ENCODE data around the gene FOXL1.

The FOXL1 gene

GRCh38 chr16:86608301-86608747 is 30.0 kb downstream of the FOXL1 start:
- no peak for DNase-seq

GRCh38 chr16:86609115-86609514 is 30.8 kb downstream of the FOXL1 start:
- no peak for DNase-seq

DNA sequence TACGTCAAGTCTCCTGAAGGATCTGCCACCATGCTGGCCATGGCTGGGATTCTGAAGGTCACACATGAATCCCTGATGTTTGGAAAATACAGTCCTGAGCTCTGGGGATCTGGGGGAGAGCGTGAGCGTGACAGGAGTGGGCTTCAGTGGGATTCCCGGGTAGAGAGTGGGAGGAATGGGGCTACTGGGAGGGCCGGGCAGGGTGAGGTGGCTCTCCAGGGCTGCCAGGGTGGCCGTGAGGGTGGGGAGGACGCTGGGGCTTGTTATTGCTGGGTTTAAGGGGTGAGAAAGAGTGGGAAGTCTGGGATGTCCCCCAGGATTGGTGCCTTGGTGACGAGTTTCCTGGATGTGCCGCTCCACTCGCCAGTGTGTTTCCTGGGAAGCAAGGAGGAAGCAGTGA is 31.3 kb downstream of the FOXL1 start:
- no peak for DNase-seq

GRCh38 chr16:86610779-86611524 is 32.6 kb downstream of the FOXL1 start:
- no peak for DNase-seq

- DNase-seq: no peak
Observed at GRCh38 chr16:86611525-86611855, 33.1 kb downstream of the FOXL1 start.

DNA sequence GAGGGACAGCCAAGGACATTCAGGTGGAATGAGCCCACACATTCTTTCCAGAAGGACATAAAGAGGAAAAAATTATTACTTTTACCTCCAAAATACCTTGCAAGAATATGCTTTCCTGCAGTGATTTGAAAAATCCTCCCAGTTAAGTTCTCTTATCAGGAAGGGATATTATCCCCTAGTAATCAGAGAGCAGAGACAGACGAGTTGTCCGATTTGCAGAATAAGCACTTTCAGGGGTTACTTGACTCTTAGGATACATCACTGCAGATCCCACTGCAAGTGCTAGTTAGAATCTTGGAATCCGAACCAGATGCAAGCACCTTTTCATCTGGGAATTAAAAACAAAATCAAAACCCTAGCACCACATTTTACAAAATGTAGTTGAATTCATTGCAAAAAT is 33.6 kb downstream of the FOXL1 start:
- no peak for DNase-seq

- DNase-seq: no peak
Observed at GRCh38 chr16:86614699-86615098, 36.4 kb downstream of the FOXL1 start.

DNA sequence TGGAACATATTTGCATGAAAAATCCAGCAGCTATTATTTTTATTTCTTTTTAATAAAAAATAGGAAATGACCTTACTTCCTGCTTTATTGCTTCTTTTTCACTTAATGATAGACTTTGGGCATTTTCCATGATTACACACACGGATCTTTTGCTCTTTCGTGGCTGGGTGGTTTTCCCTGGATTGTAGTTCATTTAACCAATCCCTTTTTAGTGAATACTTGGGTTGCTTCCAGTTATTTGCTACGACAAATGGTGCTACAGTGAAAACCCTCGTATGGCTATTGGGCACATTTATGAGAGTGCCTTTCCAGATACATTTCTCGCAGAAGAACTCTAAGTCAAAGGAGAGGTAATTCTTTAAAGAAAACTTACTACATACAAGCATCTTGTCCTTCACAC is 38.6 kb downstream of the FOXL1 start:
- DNase-seq: no peak

GRCh38 chr16:86618431-86619238 is 40.3 kb downstream of the FOXL1 start:
- DNase-seq: no peak

DNA sequence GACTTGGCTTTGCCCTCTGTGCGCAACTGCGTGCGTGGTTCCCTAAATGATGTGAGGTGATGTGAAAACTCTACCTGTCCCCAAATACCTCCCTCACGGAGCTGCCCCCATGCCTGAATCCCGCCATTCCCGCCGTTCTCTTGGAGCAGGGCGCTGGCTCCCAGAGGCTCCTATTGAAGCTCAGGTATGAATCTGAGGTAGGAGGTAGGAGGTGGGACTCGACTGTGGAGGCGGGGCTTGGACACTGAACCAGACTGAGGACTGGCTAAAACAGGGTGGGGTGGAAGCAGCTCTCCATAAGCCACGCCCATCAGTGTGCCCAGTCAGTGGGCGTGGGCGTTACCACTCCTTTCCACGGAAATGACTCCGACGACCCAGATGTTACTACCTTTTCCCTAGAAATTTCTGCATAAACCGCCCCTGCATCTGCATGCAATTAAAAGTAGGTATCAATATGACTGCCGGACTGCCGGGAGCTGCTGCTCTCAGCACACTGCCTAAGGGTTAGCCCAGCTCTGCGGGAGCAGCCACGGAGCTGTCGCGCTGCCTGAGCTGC is 41.0 kb downstream of the FOXL1 start:
- no peak for DNase-seq

DNA sequence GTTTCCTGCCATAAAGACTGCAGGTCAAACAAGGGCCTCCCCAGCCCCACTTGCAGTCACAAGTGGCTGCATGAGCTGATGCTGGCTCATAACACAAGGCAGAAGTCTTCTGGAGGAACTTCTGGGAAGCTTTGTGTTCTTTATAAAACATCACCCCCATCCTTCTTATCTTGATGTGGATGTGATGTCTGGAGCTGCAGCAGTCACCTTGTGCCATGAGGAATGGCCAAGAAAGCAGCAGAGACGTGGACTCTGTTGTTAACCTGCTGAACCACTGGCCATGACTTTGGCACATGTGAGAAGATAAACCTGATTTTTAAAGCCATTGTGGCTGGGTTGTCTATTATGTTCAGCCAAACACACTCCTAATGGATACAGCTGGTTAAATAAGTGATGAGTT is 41.8 kb downstream of the FOXL1 start:
- DNase-seq: no peak

DNA sequence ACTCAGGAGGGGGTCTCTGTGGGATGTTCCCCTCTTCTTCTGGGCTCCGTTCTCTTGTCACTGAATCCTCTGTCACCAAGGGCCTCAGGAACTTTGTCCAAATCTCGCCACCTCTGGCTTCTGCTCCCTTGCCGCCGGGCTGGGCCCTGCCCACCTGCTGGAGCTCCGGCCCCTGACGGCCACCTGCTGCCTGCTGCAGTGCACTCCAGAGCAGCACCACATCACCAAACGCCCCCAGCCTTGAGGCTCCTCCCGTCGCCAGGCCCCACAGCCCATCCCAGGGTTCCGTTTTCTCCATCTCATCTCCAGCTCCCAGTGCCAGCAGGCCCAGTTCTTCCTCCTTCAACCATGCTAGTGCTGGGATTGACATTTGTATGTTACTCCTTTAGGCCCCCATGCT is 43.6 kb downstream of the FOXL1 start:
- DNase-seq: no peak

DNA sequence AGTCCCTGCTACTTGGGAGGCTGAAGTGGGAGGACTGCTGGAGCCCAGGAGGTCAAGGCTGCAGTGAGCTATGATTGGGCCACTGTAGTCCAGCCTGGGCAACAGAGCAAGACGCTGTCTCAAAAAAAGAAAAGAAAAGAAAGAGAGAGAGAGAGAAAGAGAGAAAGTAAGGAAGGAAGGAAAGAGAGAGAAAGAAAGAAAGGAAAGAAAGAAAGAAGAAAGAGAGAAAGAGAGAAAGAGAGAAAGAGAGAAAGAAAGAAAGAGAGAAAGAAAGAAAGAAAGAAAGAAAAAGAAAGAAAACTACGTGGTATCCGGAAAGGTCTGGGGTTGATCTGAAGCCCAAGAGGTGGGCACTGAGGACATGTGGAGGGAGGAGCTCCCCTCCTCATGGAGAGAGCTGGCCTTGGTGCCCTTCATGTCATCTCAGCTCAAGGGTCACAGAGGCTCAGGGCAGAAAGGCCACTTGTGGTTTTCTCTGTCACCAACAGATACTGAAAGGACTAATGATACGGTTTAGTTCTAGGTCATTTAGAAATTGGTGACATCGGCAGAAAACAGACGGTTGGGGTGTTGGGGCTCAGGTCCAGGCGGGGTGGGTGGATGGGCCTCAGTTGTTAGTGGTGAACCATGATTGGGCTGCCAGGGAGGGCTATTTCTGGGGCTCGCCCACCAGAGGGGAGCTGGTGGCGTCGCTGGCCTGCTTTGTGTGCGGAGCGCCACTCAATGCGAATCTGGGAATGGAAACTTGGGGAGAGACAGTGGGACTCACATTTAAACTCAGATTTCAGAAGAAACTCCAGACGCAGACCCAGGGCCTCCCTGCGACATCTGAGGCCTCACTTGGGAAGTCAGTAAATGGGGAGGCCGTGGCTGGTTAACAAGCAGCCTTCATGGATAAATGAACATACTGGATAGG is 44.6 kb downstream of the FOXL1 start:
- DNase-seq: no peak

- no peak for DNase-seq
Observed at GRCh38 chr16:86625029-86625428, 46.7 kb downstream of the FOXL1 start.

GRCh38 chr16:86625821-86626220 is 47.5 kb downstream of the FOXL1 start:
- DNase-seq: no peak

GRCh38 chr16:86626284-86626683 is 47.9 kb downstream of the FOXL1 start:
- DNase-seq: no peak

GRCh38 chr16:86626966-86627365 is 48.6 kb downstream of the FOXL1 start:
- DNase-seq: no peak

DNA sequence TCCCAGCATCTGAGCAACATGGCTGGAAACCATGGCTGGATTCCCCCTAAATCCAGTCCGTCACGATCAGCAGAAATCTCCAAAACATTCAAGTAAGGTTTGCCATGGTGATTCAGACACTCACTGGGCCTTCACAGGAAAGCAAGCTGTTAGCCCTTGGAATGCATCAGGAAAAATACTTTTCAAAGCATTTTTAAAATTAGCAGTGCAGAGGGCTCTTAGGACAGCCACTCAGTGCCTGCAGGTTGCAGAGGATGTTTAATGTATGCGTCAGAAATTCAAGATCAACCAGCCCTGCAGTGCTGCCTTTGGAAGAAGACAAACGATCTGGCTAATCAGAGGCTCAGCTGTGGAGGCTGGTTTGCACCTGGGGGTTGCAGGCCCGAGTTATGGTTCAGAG is 50.3 kb downstream of the FOXL1 start:
- no peak for DNase-seq

DNA sequence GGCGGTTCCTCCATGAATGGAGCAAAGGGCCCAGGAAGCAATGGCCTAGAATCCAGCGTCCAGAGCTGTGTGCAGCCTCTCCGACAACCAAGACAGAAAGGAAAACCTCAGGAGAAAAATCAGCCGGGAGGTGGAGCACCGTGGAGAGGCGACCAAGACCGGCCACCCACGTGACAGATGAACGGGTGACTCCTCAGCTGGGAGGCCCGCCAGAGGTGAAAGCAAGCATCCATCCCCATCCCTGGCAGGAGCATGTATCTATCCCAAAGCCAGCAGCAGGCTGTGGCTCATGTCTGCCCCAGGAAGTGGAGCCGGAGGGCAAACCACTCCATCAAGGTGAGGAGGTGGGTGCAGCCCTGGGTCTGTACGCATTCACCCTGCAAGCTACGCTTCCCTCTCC is 52.1 kb downstream of the FOXL1 start:
- DNase-seq: no peak

DNA sequence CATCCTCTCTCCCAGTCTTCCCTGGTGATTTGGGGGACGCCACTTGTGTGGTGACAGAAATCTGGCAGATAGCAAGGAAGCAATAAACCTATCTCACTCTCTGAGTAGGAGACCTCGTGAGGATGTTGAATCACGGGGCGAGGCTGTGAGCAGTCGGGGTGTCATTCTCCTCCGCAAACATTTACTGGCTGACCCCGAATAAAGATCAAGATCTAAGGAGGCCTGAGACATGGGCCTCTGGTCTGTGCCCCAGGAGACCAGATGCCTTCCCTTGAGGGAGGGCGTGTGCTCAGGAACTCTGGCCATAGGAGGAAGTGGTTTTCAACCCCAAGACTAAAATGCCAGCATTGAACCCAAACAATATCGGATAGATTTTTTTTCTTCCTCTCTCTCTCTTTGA is 53.1 kb downstream of the FOXL1 start:
- no peak for DNase-seq
